Measurements from ENCODE around the gene MMAB. TPM values are rescaled to one million over a fixed set of nuclear protein-coding genes. Genes with fewer than 3 reads are reported as not detected.

The MMAB gene
- total RNA-seq, 4 donors from 2014 or later: 21.2 to 54.3 (median 25.6) TPM

DNA sequence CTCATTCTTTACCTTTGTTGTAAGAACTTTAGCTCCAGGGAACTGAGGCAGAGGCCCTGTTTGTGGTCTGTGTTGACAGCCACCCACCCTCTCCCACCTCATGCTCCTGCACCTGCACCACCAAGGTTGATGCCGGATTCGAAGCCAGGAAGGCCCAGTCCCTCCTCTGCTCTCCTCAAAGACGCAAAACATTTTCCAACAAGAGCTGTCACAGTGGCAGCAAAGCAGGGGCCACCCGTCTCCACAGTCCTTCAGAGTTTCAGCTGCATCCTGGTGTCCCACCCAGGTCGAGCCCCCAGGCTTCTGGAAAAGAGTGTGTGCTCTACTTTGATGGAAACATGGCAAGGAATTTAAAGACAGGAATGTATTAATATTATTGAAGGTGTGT lies 37.4 kb downstream of the MMAB start:
- no peak for TF ChIP-seq POLR2A (IDR thresholded peaks at IDR 0.05)
- TF ChIP-seq CTCF (IDR thresholded peaks at IDR 0.05 in 4 of 5, conservative IDR thresholded peaks at IDR 0.05 in 1 of 5): no peak
- ATAC-seq (no peak), DNase-seq (no peak)
- Histone ChIP-seq H3K4me3 (no peak overlapping the region), H3K4me1 (no peaks in the 10 kb centered on the region), H3K27me3 (no peaks in the 10 kb centered on the region), H3K36me3 (peaks cover 0 to 47% of the 10 kb centered on the region in 2 donors), H3K27ac (no peak overlapping the region), H3K9me3 (no peaks in the 10 kb centered on the region)
- in situ Hi-C loops (cut with MboI; ENCODE audit: low sequenced_read_pairs in 4 of 4): no loop called here
- intact Hi-C loops (cut with DNase I; ENCODE audit: low total_unique reads): no loop called here

- intact Hi-C loops (cut with DNase I; ENCODE audit: low total_unique reads) (no loop called here), in situ Hi-C loops (cut with MboI; ENCODE audit: low sequenced_read_pairs in 4 of 4) (no loop called here)
- DNase-seq (no peak), ATAC-seq (no peak)
- no peaks in the 10 kb centered on the region for H3K4me1 ChIP-seq
- H3K9me3 ChIP-seq: no peaks in the 10 kb centered on the region
- H3K27me3 ChIP-seq: no peaks in the 10 kb centered on the region
- peaks cover 0 to 52% of the 10 kb centered on the region in 2 donors for H3K36me3 ChIP-seq
- no peak overlapping the region for H3K27ac ChIP-seq
- no peak overlapping the region for H3K4me3 ChIP-seq
- TF ChIP-seq CTCF (IDR thresholded peaks at IDR 0.05 in 4 of 5, conservative IDR thresholded peaks at IDR 0.05 in 1 of 5) (no peak), POLR2A (IDR thresholded peaks at IDR 0.05) (no peak)
Observed at GRCh38 chr12:109535231-109535862, 38.0 kb downstream of the MMAB start.

GRCh38 chr12:109534456-109534855 lies 38.8 kb downstream of the MMAB start:
- H3K27ac ChIP-seq: no peak overlapping the region
- no peak for DNase-seq
- H3K9me3 ChIP-seq: no peaks in the 10 kb centered on the region
- H3K27me3 ChIP-seq: no peaks in the 10 kb centered on the region
- in situ Hi-C loops (cut with MboI; ENCODE audit: low sequenced_read_pairs in 4 of 4): no loop called here
- no peak for ATAC-seq
- no peak overlapping the region for H3K4me3 ChIP-seq
- intact Hi-C loops (cut with DNase I; ENCODE audit: low total_unique reads): no loop called here
- H3K4me1 ChIP-seq: no peaks in the 10 kb centered on the region
- H3K36me3 ChIP-seq: peaks cover 0 to 61% of the 10 kb centered on the region in 2 donors
- no peak for TF ChIP-seq CTCF (IDR thresholded peaks at IDR 0.05 in 4 of 5, conservative IDR thresholded peaks at IDR 0.05 in 1 of 5)
- no peak for TF ChIP-seq POLR2A (IDR thresholded peaks at IDR 0.05)

GRCh38 chr12:109533487-109533740 lies 39.9 kb downstream of the MMAB start:
- in situ Hi-C loops (cut with MboI; ENCODE audit: low sequenced_read_pairs in 4 of 4): no loop called here
- Histone ChIP-seq H3K36me3 (peaks cover 0 to 68% of the 10 kb centered on the region in 2 donors), H3K4me3 (no peak overlapping the region)

More at GRCh38 chr12:109533487-109533740, 39.9 kb downstream of the MMAB start:
- Histone ChIP-seq H3K27ac (no peak overlapping the region), H3K4me1 (no peaks in the 10 kb centered on the region), H3K9me3 (no peaks in the 10 kb centered on the region), H3K27me3 (no peaks in the 10 kb centered on the region)
- DNase-seq (no peak), ATAC-seq (no peak)
- intact Hi-C loops (cut with DNase I; ENCODE audit: low total_unique reads): no loop called here
- TF ChIP-seq POLR2A (IDR thresholded peaks at IDR 0.05): no peak
- no peak for TF ChIP-seq CTCF (IDR thresholded peaks at IDR 0.05 in 4 of 5, conservative IDR thresholded peaks at IDR 0.05 in 1 of 5)
